ENCODE measurements around the gene ATG13.
A peak's percentile ranks its signal among the peaks of the same experiment; 100 is the strongest.
"Not testable (repeated sequence)": the region's sequence is repeated elsewhere in the genome, so short reads cannot be mapped to it uniquely, and the experiment has no call there.

The ATG13 gene

DNA sequence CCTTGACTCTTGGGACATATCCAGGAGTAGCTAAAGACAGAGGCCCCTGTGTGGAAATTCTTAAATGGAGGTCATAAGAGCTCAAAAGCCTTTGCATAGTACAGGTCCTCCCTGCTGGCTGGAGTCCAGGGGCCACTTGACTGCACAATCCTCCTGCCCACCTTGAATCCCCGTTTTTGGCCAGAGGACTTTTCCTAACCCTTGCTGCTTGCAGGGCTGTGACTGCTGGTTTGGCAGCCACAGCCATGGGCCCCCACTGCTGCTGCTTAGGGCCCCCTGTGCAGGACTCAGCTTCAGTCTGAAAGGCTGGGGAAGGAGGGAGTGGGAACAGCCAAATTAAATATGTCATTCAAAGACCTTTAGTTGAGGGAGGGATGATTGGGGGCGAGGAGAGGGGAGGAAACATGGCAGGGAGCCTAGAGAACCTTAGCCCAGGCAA lies 49.7 kb downstream of the ATG13 start:
- Histone ChIP-seq H3K4me1 (ENCODE audit: control insufficient read depth, insufficient read depth, low read length) (no peaks in the 10 kb centered on the region), H3K36me3 (ENCODE audit: control insufficient read depth, insufficient read depth, low read length) (peaks cover 82% of the 10 kb centered on the region), H3K4me3 (ENCODE audit: low read depth, low read length) (no peak overlapping the region), H3K27me3 (ENCODE audit: control insufficient read depth, insufficient read depth, low read length) (no peaks in the 10 kb centered on the region), H3K9ac (ENCODE audit: low read length) (no peak overlapping the region), H3K27ac (ENCODE audit: low read depth, low read length) (no peak overlapping the region), H3K9me3 (ENCODE audit: control insufficient read depth, insufficient read depth, low read depth, low read length) (no peaks in the 10 kb centered on the region)

DNA sequence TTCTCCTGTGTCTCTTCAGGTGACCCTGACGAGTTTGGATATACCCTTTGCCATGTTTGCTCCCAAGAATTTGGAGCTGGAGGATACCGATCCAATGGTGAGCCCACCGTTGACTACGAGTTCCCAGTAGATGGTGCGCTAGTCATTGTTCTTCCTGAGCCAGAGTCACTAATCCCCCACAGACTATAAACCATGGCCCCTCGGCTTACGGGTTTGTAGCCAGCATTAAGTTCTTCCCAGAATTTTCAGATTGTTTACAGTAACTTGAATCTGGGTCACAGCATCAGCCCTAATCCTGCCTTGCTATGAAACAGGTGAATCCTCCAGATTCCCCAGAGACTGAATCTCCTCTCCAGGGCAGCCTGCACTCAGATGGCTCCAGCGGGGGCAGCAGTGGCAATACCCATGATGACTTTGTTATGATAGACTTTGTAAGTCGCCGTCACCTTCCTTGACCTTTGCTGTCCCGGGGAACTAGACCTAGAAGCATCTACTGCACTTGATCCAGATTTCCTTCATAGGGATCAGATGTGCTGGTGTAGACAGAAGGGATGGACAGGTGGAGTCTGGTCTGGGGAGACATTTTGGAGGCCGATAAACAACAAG lies 51.2 kb downstream of the ATG13 start:
- no peaks in the 10 kb centered on the region for H3K9me3 ChIP-seq (ENCODE audit: control insufficient read depth, insufficient read depth, low read depth, low read length)
- no peaks in the 10 kb centered on the region for H3K27me3 ChIP-seq (ENCODE audit: control insufficient read depth, insufficient read depth, low read length)
- peaks cover 4% of the 10 kb centered on the region; the same call in 1 of the 2 replicates for H3K4me1 ChIP-seq (ENCODE audit: control insufficient read depth, insufficient read depth, low read length)
- no peak overlapping the region for H3K9ac ChIP-seq (ENCODE audit: low read length)
- no peak overlapping the region for H3K27ac ChIP-seq (ENCODE audit: low read depth, low read length)
- peaks cover 84% of the 10 kb centered on the region for H3K36me3 ChIP-seq (ENCODE audit: control insufficient read depth, insufficient read depth, low read length)
- H3K4me3 ChIP-seq (ENCODE audit: low read depth, low read length), result no peak overlapping the region

DNA sequence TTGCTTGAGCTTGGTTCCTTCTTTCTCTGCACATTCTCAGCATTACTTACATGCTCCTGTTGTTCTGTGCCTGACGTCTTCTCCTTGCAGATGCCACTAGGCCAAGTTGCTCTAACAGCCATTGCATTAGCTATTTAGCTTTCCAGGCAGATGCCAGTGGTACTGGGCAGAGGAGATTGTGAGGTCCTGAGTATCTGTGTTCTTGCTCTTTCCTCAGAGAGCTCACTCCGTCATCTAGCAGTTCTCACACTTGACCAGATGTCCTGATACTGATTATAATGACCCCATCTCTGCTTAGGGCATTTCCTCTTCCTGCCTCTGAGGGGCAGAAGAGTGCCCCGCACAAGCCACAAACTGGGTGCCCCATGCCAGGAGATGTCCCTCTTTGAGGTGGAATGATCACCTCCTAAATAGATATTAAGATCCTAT lies 52.4 kb downstream of the ATG13 start:
- no peak overlapping the region for H3K9ac ChIP-seq (ENCODE audit: low read length)
- H3K4me1 ChIP-seq (ENCODE audit: control insufficient read depth, insufficient read depth, low read length), result peaks cover 15% of the 10 kb centered on the region
- no peaks in the 10 kb centered on the region for H3K9me3 ChIP-seq (ENCODE audit: control insufficient read depth, insufficient read depth, low read depth, low read length)
- H3K36me3 ChIP-seq (ENCODE audit: control insufficient read depth, insufficient read depth, low read length), result peaks cover 78% of the 10 kb centered on the region
- no peak overlapping the region for H3K27ac ChIP-seq (ENCODE audit: low read depth, low read length)
- no peak overlapping the region for H3K4me3 ChIP-seq (ENCODE audit: low read depth, low read length)
- no peaks in the 10 kb centered on the region for H3K27me3 ChIP-seq (ENCODE audit: control insufficient read depth, insufficient read depth, low read length)

DNA sequence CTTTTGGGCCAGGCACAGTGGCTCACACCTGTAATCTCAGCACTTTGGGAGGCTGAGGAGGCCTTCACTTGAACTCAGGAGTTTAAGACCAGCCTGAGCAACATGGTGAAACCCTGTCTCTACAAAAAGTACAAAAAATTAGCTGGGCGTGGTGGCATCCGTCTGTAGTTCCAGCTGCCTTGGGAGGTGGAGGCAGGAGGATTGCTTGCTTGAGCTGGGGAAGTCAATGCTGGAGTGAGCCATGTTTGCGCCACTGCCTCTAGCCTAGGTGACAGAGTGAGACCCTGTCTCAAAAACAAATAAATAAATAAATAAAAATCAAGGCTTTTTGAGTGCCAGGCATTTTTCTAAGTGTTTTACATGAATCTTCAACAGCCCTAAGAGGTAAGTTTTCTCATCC lies 53.2 kb downstream of the ATG13 start:
- H3K9me3 ChIP-seq (ENCODE audit: control insufficient read depth, insufficient read depth, low read depth, low read length); H3K9ac ChIP-seq (ENCODE audit: low read length); H3K4me3 ChIP-seq (ENCODE audit: low read depth, low read length); H3K27ac ChIP-seq (ENCODE audit: low read depth, low read length); H3K27me3 ChIP-seq (ENCODE audit: control insufficient read depth, insufficient read depth, low read length): not testable (repeated sequence)
- peaks cover 73% of the 10 kb centered on the region for H3K36me3 ChIP-seq (ENCODE audit: control insufficient read depth, insufficient read depth, low read length)
- H3K4me1 ChIP-seq (ENCODE audit: control insufficient read depth, insufficient read depth, low read length), result peaks cover 22% of the 10 kb centered on the region

DNA sequence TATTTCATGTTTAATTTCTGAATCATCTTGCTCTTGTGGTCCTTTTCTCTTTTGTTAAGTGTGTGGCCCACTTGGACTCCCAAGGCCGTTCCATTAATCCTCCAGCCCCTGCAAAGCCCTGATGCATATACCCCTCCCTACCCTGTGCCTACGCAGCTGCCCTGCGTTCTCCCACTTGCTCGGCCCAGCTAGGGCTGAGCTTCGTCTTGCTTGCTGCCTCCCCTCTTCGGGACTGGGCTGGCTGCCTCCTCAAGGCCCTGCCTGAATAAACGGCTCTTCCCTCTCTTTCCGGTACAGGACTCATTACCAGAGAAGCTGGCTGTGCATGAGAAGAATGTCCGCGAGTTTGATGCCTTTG lies 54.6 kb downstream of the ATG13 start:
- Histone ChIP-seq H3K27ac (ENCODE audit: low read depth, low read length) (no peak overlapping the region), H3K4me3 (ENCODE audit: low read depth, low read length) (no peak overlapping the region), H3K9ac (ENCODE audit: low read length) (no peak overlapping the region), H3K9me3 (ENCODE audit: control insufficient read depth, insufficient read depth, low read depth, low read length) (no peaks in the 10 kb centered on the region), H3K4me1 (ENCODE audit: control insufficient read depth, insufficient read depth, low read length) (peaks cover 26% of the 10 kb centered on the region), H3K27me3 (ENCODE audit: control insufficient read depth, insufficient read depth, low read length) (no peaks in the 10 kb centered on the region), H3K36me3 (ENCODE audit: control insufficient read depth, insufficient read depth, low read length) (peaks cover 61% of the 10 kb centered on the region)

DNA sequence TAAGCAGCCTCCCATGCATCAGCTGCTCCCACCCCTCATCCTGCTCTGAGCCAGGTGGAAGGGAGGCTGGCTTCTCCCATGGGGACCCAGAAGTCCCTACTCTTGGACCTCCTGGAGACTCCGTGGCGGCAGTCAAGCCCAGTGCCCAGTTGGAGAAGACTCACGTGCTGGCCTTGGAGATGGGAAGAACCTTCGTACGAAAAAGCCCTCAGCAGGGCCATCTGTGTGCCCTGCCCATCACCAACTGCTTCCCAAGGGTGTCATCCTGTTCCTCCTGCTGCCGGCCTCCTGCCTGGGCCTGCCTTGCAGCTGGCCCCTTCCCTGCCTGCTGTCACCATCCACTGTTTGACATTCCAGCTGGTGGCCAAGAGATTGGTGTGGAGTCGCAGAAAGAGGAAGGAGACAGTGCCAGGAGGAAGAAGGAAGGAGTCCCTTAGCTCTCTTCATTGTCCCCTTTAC lies 55.1 kb downstream of the ATG13 start:
- Histone ChIP-seq H3K27ac (ENCODE audit: low read depth, low read length) (no peak overlapping the region), H3K9me3 (ENCODE audit: control insufficient read depth, insufficient read depth, low read depth, low read length) (no peaks in the 10 kb centered on the region), H3K36me3 (ENCODE audit: control insufficient read depth, insufficient read depth, low read length) (peaks cover 56% of the 10 kb centered on the region), H3K27me3 (ENCODE audit: control insufficient read depth, insufficient read depth, low read length) (no peaks in the 10 kb centered on the region), H3K9ac (ENCODE audit: low read length) (no peak overlapping the region), H3K4me3 (ENCODE audit: low read depth, low read length) (no peak overlapping the region), H3K4me1 (ENCODE audit: control insufficient read depth, insufficient read depth, low read length) (peaks cover 26% of the 10 kb centered on the region)

DNA sequence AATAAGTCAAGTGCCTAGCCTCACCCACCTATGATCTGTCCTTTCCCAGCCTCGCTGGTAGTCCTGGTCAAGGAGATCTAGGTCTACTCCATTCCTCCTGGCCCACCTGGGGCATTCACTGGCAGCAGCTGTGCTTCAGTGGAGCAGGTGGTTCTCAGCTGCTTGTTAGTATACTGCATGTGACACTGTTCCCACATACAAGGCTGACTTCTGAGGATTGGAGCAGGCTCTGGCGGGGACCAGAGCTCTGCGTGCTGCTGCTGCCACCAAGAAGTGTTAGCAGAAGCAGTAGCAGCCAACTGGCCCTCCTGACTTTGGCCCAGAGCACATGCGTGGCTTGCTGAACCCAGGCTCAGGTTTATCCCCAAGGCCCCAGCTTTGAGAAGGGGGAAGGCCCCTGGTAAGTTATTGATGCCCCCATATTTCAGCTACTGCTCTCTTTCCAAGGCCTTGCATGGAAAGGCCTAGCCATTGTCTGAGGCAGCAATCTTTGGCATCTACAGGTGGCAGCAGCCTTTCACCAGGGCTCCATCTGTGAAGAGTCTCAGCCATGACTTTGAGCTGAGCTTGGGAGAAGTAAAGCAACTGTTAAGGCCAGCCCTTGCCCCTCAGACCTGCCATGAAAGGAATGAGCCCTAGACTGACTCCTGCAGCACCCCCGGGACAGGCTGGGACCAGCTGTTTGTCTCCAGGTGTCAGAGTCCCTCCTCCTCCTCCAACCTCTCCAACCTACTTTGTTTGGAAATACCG lies 56.5 kb downstream of the ATG13 start:
- Histone ChIP-seq H3K9ac (ENCODE audit: low read length) (peak overlapping the region; percentile 43), H3K4me3 (ENCODE audit: low read depth, low read length) (no peak overlapping the region), H3K9me3 (ENCODE audit: control insufficient read depth, insufficient read depth, low read depth, low read length) (no peaks in the 10 kb centered on the region), H3K36me3 (ENCODE audit: control insufficient read depth, insufficient read depth, low read length) (peaks cover 51% of the 10 kb centered on the region), H3K27me3 (ENCODE audit: control insufficient read depth, insufficient read depth, low read length) (no peaks in the 10 kb centered on the region), H3K4me1 (ENCODE audit: control insufficient read depth, insufficient read depth, low read length) (peaks cover 26% of the 10 kb centered on the region), H3K27ac (ENCODE audit: low read depth, low read length) (peak overlapping the region; percentile 64; the same call in 1 of the 2 replicates)

DNA sequence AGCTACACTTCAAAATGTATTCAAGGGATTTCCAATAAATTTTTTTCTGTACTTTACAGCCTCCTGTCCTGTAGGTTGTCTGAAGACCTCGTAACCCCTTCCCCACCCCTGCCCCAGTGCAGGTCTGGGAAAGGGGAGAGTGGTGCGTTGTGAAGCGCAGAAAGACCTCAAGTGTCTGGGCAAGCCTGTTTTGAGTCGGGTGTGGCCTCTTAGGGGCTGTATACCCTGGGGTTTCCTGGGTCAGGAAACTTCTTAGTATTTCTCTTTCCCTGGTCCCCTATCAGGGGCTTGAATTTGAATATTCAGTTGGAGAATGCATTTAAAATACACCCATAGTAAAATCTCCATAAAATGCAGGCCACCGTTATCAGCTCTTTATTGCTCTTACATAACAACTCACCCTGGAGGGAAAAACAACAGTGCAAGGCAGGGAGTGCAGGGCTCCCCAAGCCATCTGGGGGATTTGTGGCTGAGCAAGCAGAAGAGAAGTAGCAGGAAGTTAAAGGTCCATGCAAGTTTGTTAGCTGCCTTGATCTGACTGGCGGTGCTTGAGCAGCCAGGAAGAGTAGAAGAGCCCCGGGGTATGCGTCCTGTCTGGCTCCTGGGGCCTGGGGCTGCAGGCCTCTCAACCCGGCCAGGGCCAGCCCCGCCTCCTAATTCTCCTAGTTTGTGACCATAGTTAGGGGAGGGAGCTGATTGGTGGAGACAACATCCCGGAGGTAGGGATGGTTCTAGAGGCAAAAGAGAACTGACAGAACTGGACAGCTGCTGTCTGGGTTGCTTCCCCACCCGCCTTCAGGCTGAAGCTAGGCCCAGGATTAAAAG lies 57.3 kb downstream of the ATG13 start:
- H3K9me3 ChIP-seq (ENCODE audit: control insufficient read depth, insufficient read depth, low read depth, low read length), result no peaks in the 10 kb centered on the region
- peak overlapping the region; percentile 19; the same call in 1 of the 2 replicates for H3K4me3 ChIP-seq (ENCODE audit: low read depth, low read length)
- H3K27ac ChIP-seq (ENCODE audit: low read depth, low read length), result peak overlapping the region; percentile 64; the same call in 1 of the 2 replicates
- H3K9ac ChIP-seq (ENCODE audit: low read length), result peak overlapping the region; percentile 43
- H3K27me3 ChIP-seq (ENCODE audit: control insufficient read depth, insufficient read depth, low read length), result no peaks in the 10 kb centered on the region
- peaks cover 51% of the 10 kb centered on the region for H3K36me3 ChIP-seq (ENCODE audit: control insufficient read depth, insufficient read depth, low read length)
- peaks cover 26% of the 10 kb centered on the region for H3K4me1 ChIP-seq (ENCODE audit: control insufficient read depth, insufficient read depth, low read length)

DNA sequence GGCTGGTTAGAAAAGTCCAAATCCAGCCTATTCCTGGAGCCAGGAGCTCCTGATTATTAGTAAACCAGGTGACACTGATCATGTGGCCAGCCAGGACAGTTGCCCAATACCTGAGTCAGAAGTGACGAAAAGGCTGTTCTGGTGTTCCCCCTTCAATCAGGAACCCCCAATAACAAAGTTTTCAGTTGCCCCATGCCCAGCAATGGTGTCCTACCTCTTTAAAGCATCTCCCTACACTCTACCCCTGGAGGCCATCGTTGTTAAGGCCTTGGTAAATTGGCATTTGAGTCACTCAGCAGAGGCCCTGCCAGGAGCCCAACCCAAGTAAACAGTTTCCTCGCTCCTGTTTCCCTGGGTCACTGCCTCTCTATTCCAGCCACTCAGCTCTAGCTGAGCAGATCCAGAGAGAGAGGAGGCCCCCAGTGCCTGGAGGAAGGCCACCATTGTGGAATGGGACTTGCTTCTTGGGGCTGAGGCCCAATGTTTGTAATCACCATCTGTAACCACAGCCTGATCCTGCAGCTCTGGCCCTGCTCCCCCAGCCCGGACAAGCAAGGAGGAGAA lies 58.0 kb downstream of the ATG13 start:
- Histone ChIP-seq H3K4me3 (ENCODE audit: low read depth, low read length) (no peak overlapping the region), H3K27ac (ENCODE audit: low read depth, low read length) (peak overlapping the region; percentile 8; the same call in 1 of the 2 replicates)

DNA sequence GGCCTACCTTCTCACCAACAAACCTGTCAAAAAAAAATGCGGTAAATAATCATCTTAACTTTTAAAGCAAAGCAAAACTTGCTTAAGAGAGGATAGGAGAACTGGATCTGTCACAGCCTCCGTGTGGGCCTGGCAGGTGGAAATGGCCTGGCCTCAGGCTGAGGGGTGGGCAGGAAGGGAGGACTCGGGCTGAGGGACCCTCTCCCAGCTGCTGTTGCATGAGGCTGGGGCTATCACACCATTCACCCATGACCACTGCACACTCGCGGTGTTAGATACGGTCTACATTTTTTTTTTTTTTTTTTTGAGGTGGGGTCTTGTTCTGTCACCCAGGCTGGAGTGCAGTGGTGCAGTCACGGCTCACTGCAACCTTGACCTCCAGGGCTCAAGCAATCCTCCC lies 58.6 kb downstream of the ATG13 start:
- peaks cover 26% of the 10 kb centered on the region for H3K4me1 ChIP-seq (ENCODE audit: control insufficient read depth, insufficient read depth, low read length)
- H3K27ac ChIP-seq (ENCODE audit: low read depth, low read length), result peak overlapping the region; percentile 8; the same call in 1 of the 2 replicates
- H3K36me3 ChIP-seq (ENCODE audit: control insufficient read depth, insufficient read depth, low read length), result peaks cover 51% of the 10 kb centered on the region

More for the DNA sequence above, 58.0 kb downstream of the ATG13 start:
- no peaks in the 10 kb centered on the region for H3K27me3 ChIP-seq (ENCODE audit: control insufficient read depth, insufficient read depth, low read length)
- peaks cover 53% of the 10 kb centered on the region for H3K36me3 ChIP-seq (ENCODE audit: control insufficient read depth, insufficient read depth, low read length)
- H3K9ac ChIP-seq (ENCODE audit: low read length), result no peak overlapping the region
- H3K4me1 ChIP-seq (ENCODE audit: control insufficient read depth, insufficient read depth, low read length), result peaks cover 26% of the 10 kb centered on the region
- H3K9me3 ChIP-seq (ENCODE audit: control insufficient read depth, insufficient read depth, low read depth, low read length), result no peaks in the 10 kb centered on the region

More for the DNA sequence above, 58.6 kb downstream of the ATG13 start:
- Histone ChIP-seq H3K9me3 (ENCODE audit: control insufficient read depth, insufficient read depth, low read depth, low read length) (no peaks in the 10 kb centered on the region), H3K27me3 (ENCODE audit: control insufficient read depth, insufficient read depth, low read length) (no peaks in the 10 kb centered on the region), H3K4me3 (ENCODE audit: low read depth, low read length) (no peak overlapping the region), H3K9ac (ENCODE audit: low read length) (no peak overlapping the region)
